Mononuclear cell (primary cell): ENCODE data around the gene MINPP1. TPM values are rescaled to one million over a fixed set of nuclear protein-coding genes. Genes with fewer than 3 reads are reported as not detected.

Source experiments
- H3K27me3 ChIP-seq: 2 replicates; pipeline ENCODE4 v1.6.0; 2011; ENCODE audit warnings: low read length, control low read depth; ENCODE audit not compliant: insufficient read depth
- H3K4me1 ChIP-seq: 2 replicates; pipeline ENCODE4 v1.5.1; 2011; ENCODE audit warnings: mild to moderate bottlenecking, low read length, control low read depth; ENCODE audit not compliant: insufficient read depth
- H3K4me3 ChIP-seq: 2 replicates; pipeline ENCODE4 v1.5.1; 2011; ENCODE audit warnings: mild to moderate bottlenecking, low read length, moderate library complexity
- H3K9me3 ChIP-seq: 2 replicates; pipeline ENCODE4 v1.5.1; 2011; ENCODE audit warnings: low read depth, mild to moderate bottlenecking, control low read depth, low read length
- total RNA-seq: library from RNA; depleted of rRNA; stranded (reverse); fragments of >200 nt; gene quantifications from one replicate; pipeline ENCODE4 v1.2.3, GENCODE V29; 2012

The MINPP1 gene
- total RNA-seq, 1 donor, result 1.5 TPM

DNA sequence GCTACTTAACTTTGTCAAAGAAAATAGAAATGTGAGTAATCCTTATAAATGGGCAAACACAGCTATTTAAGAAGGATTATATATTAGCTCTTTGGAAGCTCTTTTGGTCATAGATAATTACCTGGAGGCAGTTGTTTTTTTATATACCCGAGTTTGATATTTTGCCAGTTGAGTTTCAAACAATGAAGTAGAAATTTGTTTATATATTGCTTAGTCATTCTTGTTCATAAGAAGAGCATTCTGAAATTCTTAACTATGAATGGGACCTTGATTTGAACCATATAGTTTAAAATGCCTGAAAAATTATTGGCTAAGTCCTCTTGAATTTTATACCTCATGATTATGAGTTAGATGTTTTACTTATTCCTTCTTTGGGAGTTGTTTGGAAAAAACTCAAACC is 36.4 kb downstream of the MINPP1 start:
- H3K27me3 ChIP-seq, result no peaks in the 10 kb centered on the region
- H3K9me3 ChIP-seq, result no peaks in the 10 kb centered on the region
- no peak overlapping the region for H3K4me3 ChIP-seq
- H3K4me1 ChIP-seq, result peaks cover 7% of the 10 kb centered on the region

DNA sequence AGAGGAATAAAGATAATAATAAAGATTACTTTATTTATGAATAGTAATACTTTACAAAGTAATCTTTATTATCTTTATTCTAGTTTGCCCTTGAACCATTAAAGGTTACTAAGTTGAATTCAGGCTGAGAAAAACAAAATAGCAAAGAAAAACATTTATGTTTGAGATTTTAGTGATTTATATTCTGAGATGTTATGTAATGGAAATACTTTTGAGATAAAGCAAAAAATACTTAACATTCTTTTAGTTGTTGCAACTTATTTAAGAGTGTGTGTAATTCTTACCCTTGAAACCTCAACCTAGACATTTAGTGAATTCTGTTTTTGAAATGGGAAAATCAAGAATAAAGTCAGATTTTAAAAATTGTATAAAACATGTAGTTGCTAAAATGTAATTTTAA is 40.0 kb downstream of the MINPP1 start:
- peaks cover 17% of the 10 kb centered on the region for H3K4me1 ChIP-seq
- H3K4me3 ChIP-seq, result no peak overlapping the region
- no peaks in the 10 kb centered on the region for H3K27me3 ChIP-seq
- no peaks in the 10 kb centered on the region for H3K9me3 ChIP-seq

DNA sequence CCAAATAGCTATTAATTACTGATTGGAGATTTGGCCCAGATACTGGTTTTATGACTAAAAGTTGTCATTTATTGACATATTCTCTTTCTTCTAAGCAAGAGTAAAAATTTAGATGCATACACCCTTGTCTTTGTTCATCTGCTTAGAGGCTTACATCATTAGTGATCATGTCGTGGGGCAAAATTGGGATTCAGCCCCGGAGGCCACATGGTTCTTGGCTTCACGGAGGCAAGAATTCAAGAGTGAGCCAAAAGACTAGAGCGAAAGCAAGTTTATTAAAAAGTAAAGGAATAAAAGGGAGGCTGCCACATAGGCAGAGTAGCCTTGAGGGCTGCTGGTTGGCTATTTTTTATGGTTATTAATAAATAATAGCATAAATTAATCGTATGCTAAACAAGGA is 41.1 kb downstream of the MINPP1 start:
- peaks cover 17% of the 10 kb centered on the region for H3K4me1 ChIP-seq
- H3K27me3 ChIP-seq, result no peaks in the 10 kb centered on the region
- H3K9me3 ChIP-seq, result no peaks in the 10 kb centered on the region
- no peak overlapping the region for H3K4me3 ChIP-seq

DNA sequence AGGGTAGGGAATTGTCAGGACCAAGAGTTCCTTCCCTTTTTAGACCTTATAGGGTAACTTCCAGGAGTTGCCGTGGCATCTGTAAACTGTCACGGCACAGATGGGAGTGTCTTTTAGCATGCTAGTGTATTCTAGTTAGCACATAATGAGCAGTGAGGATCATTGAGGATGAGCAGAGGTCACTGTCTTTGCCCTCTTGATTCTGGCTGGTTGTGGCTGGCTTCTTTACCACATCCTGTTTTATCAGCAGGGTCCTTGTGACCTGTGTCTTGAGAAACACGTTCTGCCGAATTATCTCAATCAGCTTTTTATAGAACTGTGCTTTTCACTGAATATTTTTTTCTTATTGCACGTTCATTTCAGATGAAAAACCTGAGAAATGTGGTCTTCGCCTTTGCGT is 41.5 kb downstream of the MINPP1 start:
- Histone ChIP-seq H3K4me3 (no peak overlapping the region), H3K4me1 (peaks cover 17% of the 10 kb centered on the region), H3K27me3 (no peaks in the 10 kb centered on the region), H3K9me3 (no peaks in the 10 kb centered on the region)

DNA sequence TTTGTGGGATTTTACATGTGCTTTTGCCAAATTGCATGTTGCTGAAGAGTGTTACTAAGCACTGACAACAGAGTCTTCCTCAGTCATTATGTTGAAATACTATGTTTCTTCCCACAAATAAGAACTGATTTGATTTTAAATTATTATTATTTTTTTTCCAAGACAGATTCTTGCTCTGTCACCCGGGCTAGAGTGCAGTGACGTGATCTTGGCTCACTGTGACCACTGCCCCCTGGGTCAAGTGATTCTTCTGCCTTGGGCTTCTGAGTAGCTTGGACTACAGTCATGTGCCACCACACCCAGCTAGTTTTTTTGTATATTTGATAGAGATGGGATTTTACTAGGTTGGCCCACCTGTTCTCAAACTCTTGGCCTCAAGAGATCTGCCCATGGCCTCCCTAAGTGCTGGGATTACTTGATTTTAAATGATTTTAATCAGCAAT is 42.3 kb downstream of the MINPP1 start:
- H3K4me1 ChIP-seq, result peaks cover 17% of the 10 kb centered on the region
- H3K27me3 ChIP-seq, result no peaks in the 10 kb centered on the region
- H3K4me3 ChIP-seq, result no peak overlapping the region
- H3K9me3 ChIP-seq, result no peaks in the 10 kb centered on the region

DNA sequence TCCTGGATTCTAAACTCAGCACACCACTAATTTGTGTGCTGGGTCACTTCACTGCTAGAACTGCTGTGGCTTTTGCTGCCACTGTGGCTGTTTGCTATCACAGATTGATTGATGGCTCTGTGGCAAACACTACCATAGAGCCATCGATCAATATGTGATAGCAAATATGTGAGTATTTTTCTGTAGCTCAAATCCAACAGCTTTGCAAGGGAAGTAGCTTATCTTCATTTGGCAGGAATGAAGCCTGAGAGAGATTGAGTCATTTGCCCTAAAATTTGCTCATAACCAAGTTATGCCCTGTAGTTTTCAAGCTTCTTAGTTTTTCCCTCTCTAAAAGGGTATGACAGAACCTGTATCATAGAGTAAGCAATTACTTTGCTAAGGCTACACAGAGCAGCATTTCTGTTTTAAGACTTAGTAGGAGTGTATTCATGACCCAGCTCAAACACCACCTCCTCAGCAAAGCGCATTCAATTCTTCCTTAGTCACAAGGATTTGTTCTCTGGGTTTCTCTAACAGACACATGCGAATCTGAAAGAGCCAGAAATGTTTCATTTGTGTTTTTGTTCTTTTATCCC is 43.1 kb downstream of the MINPP1 start:
- H3K4me3 ChIP-seq, result no peak overlapping the region
- H3K27me3 ChIP-seq, result no peaks in the 10 kb centered on the region
- peaks cover 17% of the 10 kb centered on the region for H3K4me1 ChIP-seq
- no peaks in the 10 kb centered on the region for H3K9me3 ChIP-seq

DNA sequence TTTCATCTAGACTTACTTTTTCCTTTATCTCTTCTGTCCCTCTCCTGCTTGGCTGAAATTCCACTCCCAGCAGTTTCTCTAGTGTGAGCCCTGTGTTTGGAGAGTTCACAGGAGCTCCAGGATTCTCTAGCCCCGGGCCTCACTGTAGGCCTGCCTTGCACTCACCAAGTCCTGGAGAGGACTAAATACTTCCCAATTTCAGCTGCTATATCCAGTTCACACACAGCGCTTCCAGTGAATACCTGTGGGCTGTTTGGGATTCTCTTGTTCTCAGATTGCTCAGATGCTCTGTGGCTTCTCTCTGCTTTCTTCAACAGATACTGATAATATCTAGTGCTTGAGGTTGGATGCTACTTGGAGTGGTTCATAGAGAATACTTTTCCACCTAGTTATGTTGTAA is 46.0 kb downstream of the MINPP1 start:
- Histone ChIP-seq H3K27me3 (no peaks in the 10 kb centered on the region), H3K4me1 (peaks cover 14% of the 10 kb centered on the region), H3K9me3 (no peaks in the 10 kb centered on the region), H3K4me3 (no peak overlapping the region)

- no peak overlapping the region for H3K4me3 ChIP-seq
- no peaks in the 10 kb centered on the region for H3K27me3 ChIP-seq
- no peaks in the 10 kb centered on the region for H3K9me3 ChIP-seq
- H3K4me1 ChIP-seq, result peaks cover 8% of the 10 kb centered on the region
Observed at GRCh38 chr10:87551326-87551725, 46.6 kb downstream of the MINPP1 start.

- H3K4me1 ChIP-seq, result no peaks in the 10 kb centered on the region
- no peaks in the 10 kb centered on the region for H3K27me3 ChIP-seq
- no peaks in the 10 kb centered on the region for H3K9me3 ChIP-seq
- H3K4me3 ChIP-seq, result no peak overlapping the region
Observed at GRCh38 chr10:87552248-87552929, 47.7 kb downstream of the MINPP1 start.

- H3K4me3 ChIP-seq, result no peak overlapping the region
- H3K4me1 ChIP-seq, result no peaks in the 10 kb centered on the region
- H3K27me3 ChIP-seq, result no peaks in the 10 kb centered on the region
- no peaks in the 10 kb centered on the region for H3K9me3 ChIP-seq
Observed at GRCh38 chr10:87557409-87557808, 52.7 kb downstream of the MINPP1 start.

DNA sequence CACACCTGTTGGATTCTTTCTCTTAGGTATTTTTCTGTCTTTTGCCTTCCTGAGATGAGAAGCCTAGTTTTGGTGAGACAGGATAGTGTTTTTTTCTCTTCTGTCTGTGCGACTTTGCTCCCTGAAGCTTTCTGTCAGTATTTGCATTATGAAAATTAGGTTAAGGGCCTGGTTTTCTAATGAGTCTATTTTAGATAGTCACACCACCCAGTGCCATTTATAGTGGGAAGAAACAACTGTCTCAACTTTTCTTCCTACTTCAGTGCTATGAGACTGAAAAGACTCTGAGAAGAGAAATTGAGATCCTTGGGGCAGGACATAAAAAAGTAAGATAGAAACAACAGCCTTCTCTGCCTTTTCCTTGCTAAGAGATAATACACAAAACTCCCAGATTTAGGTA is 53.6 kb downstream of the MINPP1 start:
- no peaks in the 10 kb centered on the region for H3K9me3 ChIP-seq
- H3K4me1 ChIP-seq, result no peaks in the 10 kb centered on the region
- H3K4me3 ChIP-seq, result no peak overlapping the region
- H3K27me3 ChIP-seq, result no peaks in the 10 kb centered on the region

DNA sequence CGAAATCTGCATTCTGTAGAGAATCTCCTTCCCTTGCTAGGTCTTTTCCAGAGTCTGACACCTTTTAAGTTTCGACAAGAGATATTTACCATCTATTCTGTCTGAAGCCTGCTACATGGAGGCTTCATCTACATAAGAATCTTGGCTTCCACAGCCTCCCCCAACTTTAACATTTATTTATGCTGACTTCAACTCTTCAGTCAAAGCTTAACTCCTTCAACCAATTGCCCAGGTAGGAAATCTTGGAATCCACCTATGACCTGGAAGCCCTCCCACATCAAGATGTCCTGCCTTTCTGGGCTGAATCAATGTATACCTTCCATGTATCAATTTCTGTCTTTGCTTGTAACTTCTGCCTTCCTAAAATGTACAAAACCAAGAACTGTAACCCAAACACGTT is 54.7 kb downstream of the MINPP1 start:
- H3K9me3 ChIP-seq, result peaks cover under 1% of the 10 kb centered on the region

DNA sequence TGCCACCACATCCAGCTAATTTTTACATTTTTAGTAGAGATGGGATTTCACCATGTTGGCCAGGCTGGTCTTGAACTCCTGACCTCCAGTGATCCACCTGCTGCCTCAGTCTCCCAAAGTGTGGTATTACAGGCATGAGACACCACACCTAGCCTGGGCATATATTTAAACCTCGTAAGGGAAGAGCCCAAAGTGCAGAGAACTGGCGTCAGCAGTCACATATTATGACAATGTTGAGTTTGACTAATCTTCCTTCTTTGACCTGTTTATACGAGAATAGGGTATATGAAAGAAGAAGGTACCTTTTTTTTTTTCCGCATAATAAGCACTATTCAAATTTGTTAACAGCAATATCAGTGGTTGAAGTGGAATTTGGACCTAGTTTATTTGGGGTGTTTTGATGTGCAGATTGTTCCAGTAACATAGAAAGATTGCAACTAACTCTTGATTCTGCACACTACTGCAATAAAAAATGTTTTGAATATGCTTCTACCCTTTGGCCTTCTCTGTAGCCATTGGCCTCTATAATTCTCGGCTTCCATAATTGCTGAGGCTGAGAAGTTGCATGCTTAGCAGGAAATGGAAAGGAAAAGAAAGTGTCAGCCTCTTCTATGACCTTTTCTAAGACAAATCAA is 55.9 kb downstream of the MINPP1 start:
- H3K27me3 ChIP-seq, result no peaks in the 10 kb centered on the region
- no peaks in the 10 kb centered on the region for H3K4me1 ChIP-seq
- peaks cover 12% of the 10 kb centered on the region for H3K9me3 ChIP-seq
- H3K4me3 ChIP-seq, result no peak overlapping the region

More for the DNA sequence above, 54.7 kb downstream of the MINPP1 start:
- no peak overlapping the region for H3K4me3 ChIP-seq
- no peaks in the 10 kb centered on the region for H3K4me1 ChIP-seq
- H3K27me3 ChIP-seq, result no peaks in the 10 kb centered on the region

GRCh38 chr10:87562750-87563149 is 58.1 kb downstream of the MINPP1 start:
- no peaks in the 10 kb centered on the region for H3K4me1 ChIP-seq
- H3K27me3 ChIP-seq, result no peaks in the 10 kb centered on the region

GRCh38 chr10:87565010-87565409 is 60.3 kb downstream of the MINPP1 start:
- Histone ChIP-seq H3K9me3 (peaks cover 12% of the 10 kb centered on the region), H3K4me1 (no peaks in the 10 kb centered on the region), H3K27me3 (no peaks in the 10 kb centered on the region), H3K4me3 (no peak overlapping the region)

More at GRCh38 chr10:87562750-87563149, 58.1 kb downstream of the MINPP1 start:
- no peak overlapping the region for H3K4me3 ChIP-seq
- peaks cover 12% of the 10 kb centered on the region for H3K9me3 ChIP-seq

- no peaks in the 10 kb centered on the region for H3K9me3 ChIP-seq
- peaks cover 7% of the 10 kb centered on the region for H3K27me3 ChIP-seq
- H3K4me1 ChIP-seq, result no peaks in the 10 kb centered on the region
- H3K4me3 ChIP-seq, result no peak overlapping the region
Observed at GRCh38 chr10:87575851-87576250, 71.2 kb downstream of the MINPP1 start.
